IPS-18c (cell line): ENCODE data around the gene ABHD5.
"Not testable (repeated sequence)": the region's sequence is repeated elsewhere in the genome, so short reads cannot be mapped to it uniquely, and the experiment has no call there.

Experiments
- H3K4me3 ChIP-seq: 2 replicates; pipeline ENCODE4 v1.7.0; 2013; ENCODE audit warnings: low read depth, mild to moderate bottlenecking, low read length, moderate library complexity; ENCODE audit not compliant: insufficient read depth
- H3K9me3 ChIP-seq: one replicate; pipeline ENCODE4 v1.6.1; 2013; ENCODE audit warnings: mild to moderate bottlenecking, low read length, moderate library complexity; ENCODE audit not compliant: control insufficient read depth, insufficient read depth

The ABHD5 gene

DNA sequence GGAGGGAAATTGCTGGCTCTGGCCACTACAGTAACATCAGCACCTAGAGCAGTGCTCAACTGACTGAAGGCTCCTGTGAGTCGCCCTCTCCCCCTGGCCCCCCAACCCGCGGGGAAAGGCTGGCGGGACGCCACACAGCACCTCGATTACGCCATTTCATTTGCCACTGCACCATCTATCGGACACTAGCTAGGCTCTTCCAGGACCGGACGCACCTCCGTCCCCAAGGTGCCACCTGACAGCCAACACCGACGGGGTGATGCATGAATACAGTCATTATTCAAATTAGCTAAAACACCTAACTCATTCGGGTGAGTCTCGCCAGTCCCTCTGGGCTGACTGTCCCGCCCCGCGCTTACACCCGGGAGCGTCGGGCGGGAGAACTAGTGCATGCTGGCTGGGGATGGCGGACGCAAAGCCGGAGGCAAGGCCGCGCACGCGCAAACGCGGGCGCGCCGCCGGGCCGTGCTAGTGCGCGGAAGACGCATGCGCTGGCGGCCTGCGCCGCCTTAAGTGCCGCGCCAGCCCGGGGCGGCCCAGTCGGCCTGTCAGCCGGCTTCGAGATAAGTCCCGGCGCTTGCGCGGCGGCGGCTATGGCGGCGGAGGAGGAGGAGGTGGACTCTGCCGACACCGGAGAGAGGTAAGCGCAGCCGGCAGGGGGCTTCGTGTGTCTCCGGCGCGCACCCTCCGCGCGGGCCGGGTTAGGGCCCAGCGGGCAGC lies at the start of gene ABHD5:
Gene ABHD5, plus strand, starts transcription at position 539 of the 720 bp plus-strand sequence. Its CDS starts 55 bp downstream, at position 594.
- Histone ChIP-seq H3K4me3 (peak within 1 kb of the TSS; percentile 77), H3K9me3 (no peaks in the 10 kb centered on the region)

DNA sequence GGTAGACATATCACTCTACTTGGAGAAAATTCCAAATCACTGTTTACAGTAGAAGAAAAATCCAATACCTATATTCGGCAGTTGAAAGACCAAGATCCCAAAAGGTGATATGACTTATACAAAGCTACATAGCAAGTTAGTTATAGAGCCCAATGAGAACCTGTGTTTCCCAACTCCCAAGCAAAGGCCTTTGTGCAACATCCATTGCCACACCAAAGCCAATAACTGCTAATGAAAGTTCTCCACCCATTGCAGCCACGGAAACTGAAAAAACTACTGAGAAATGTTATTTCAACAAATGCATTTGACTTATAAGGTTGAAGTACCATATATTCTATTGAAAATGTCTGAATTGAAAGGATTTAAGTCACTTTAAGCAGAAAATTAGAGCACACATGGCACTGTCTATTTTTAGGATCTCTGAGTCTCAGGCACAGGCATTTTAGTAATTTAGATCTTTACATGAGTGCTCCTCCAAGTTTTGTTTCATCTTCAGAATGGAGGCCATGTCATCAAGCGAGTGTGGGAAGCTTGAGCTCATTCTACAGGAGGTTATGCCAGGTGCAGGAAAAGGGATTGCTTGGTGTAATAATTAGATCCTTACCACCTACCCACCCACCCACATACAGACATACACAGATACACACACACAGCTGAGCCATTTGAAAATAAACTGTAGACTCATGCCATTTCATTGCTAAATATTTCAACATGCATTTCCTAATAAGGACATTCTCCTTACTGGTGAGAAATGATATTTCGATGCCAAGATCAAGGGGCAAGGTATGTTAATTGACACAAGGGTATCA lies 49.2 kb upstream of the ABHD5 start:
- no peaks in the 10 kb centered on the region for H3K9me3 ChIP-seq
- no peak overlapping the region for H3K4me3 ChIP-seq

DNA sequence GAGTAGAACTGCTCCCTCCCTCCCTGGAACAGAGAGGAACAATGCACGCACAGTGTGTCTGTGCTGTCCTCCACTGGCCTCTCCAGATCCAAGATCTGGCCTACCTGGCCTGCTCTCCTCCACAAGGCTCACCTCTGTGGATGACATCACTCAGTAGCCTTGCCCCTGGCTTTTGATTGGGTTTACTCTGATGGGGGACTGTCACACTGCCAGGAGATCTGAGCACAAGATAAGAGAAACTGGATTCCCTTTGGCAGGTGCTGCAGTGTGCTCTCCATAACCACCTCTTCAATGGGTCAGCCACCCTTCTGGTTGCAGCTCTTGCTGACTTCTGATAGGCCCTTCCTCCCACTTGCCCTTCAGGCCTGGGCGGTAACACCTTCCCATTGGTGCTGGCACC lies 46.3 kb upstream of the ABHD5 start:
- Histone ChIP-seq H3K9me3 (no peaks in the 10 kb centered on the region), H3K4me3 (no peak overlapping the region)

DNA sequence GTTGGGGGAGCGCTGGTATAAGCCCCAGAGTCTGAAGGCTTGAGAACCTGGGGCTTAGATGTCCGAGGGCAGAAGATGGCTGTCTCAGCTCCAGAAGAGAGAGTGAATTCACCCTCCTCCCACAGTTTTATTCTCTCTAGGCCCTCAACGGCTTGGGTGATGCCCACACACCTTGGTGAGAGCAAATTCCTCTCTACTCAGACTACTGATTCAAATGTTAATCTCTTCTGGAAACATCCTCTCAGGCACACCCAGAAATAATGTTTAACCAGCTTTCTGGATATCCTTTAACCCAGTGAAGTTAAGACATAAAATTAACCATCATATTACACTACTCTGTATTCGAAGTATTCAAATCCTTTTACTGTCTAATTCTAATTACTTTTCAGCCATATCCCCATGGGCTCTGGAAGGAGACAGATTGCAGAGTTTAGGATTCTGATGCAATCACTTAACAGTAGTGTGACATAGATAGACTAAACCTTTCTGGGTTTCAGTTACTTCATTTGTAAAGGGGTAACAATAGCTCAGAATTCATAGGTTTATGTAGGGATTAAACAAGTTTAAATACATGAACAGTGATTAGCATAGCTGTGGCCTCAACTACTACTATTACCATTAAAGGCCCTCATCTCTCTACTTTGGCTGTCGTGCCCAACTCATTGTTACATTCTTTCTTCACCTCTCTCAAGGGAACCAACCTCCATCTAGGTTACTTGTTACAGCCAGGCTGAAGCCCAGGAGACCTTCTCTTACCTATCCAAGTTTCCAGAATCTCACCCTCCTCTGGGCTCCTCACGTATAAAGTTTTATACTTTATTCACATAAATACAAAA lies 43.2 kb upstream of the ABHD5 start:
- no peak overlapping the region for H3K4me3 ChIP-seq
- no peaks in the 10 kb centered on the region for H3K9me3 ChIP-seq

DNA sequence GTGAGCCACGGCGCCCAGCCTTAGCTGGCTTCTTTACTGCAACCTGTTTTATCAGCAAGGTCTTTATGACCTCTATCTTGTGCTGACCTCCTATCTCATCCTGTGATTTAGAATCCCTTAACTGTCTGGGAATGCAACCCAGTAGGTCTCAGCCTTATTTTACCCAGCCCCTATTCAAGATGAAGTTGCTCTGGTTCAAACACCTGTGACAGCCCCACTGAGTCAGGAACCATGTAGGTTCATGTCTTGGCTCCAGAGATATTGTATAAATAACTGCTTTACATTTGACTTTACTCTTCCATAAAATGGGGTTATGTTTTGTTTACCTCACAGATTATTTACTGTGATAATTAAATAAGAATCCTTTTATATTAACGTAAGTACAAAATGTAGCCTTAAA lies 41.8 kb upstream of the ABHD5 start:
- no peaks in the 10 kb centered on the region for H3K9me3 ChIP-seq
- no peak overlapping the region for H3K4me3 ChIP-seq

DNA sequence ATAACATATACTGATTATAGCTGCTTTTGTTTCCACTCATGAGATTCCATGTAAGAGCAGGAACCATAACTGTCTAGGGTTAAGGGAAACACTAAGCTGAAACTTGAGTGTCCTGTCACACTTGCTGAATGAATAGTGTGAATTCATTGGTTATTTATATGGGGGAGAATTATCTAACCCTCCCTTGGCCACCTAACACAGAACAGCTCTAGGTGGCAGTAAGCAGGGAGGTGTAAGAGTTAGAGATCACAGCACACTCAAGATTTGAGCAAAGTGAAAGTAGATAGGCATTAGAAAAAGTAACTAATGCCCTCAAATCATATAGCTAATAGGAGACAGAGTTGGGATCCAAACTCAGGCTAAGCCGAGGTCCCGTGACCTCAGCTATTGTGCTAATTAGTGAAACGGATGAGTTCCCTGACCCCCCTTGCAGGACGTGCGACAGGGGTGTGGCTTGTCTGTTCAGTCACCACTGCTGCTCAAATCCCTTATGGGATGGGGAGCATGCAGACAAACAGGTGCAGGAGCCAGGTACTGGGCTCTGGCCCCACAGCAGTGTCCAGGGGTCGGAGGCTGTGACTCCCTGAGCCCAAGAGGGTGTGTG lies 41.3 kb upstream of the ABHD5 start:
- no peak overlapping the region for H3K4me3 ChIP-seq
- H3K9me3 ChIP-seq = no peaks in the 10 kb centered on the region

DNA sequence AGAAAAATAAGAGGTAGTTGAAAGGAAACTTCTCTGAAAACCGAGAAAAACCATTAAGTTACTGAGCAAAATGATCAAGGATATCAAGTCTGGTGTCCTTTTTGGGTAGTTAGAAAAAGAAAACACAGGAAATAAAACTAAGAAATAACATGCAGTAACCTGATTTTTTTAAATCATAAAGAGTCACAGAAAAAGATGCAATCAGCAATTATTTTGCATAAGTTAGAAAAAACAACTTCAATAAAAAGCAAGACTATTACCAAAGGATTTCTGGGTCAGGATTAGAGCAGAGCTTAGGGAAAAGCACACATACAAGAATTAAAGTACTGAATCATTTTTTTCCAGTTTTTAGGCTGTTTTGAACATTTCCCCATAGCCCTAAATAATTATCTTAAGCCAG lies 40.4 kb upstream of the ABHD5 start:
- Histone ChIP-seq H3K4me3 (no peak overlapping the region), H3K9me3 (no peaks in the 10 kb centered on the region)

DNA sequence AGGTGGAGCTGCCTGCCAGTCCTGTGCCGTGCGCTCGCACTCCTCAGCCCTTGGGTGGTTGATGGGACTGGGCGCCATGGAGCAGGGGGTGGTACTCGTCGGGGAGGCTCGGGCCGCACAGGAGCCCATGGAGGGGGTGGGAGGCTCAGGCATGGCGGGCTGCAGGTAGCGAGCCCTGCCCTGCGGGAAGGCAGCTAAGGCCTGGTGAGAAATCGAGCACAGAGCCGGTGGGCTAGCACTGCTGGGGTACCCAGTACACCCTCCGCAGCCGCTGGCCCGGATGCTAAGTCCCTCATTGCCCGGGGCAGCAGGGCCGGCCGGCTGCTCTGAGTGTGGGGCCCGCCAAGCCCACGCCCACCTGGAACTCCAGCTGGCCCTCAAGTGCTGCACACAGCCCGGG lies 34.3 kb upstream of the ABHD5 start:
- H3K9me3 ChIP-seq, H3K4me3 ChIP-seq: not testable (repeated sequence)

DNA sequence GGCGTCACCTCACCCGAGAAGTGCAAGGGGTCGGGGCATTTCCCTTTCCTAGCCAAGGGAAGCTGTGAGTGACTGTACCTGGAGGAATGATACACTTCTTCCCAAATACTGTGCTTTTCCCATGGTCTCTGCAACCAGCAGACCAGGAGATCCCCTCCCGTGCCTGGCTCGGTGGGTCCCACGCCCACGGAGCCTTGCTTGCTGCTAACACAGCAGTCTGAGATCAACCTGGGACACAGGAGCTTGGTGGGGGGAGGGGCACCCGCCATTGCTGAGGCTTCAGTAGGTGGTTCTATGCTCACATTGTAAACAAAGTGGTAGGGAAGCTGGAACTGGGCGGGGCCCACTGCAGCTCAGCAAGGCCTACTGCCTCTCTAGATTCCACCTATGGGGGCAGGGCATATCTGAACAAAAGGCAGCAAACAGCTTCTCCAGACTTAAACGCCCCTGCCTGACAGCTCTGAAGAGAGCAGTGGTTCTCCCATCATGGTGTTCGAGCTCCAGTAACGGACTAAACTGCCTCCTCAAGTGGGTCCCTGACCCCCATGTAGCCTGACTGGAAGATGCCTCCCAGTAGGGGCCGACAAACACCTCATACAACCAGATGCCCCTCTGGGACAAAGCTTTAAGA lies 31.4 kb upstream of the ABHD5 start:
- H3K4me3 ChIP-seq = no peak overlapping the region
- no peaks in the 10 kb centered on the region for H3K9me3 ChIP-seq

DNA sequence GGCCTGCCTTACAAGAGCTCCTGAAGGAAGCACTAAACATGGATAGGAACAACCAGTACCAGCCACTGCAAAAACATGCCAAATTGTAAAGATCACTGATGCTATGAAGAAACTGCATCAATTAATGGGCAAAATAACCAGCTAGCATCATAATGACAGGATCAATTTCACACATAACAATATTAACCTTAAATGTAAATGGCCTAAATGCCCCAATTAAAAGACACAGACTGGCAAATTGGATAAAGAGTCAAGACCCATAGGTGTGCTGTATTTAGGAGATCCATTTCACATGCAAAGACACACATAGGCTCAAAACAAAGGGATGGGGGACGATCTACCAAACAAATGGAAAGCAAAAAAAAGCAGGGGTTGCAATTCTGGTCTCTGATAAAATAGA lies 29.4 kb upstream of the ABHD5 start:
- not testable (repeated sequence) for H3K9me3 ChIP-seq

DNA sequence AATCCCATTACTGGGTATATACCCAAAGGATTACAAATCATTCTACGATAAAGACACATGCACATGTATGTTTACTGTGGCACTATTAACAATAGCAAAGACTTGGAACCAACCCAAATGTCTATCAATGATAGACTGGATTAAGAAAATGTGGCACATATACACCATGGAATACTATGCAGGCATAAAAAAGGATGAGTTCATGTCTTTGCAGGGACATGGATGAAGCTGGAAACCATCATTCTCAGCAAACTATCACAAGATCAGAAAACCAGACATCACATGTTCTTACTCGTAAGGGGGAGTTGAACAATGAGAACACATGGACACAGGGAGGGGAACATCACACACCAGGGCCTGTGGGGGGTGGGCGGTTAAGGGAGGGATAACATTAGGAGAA lies 25.7 kb upstream of the ABHD5 start:
- H3K4me3 ChIP-seq, H3K9me3 ChIP-seq: not testable (repeated sequence)

More for the DNA sequence above, 29.4 kb upstream of the ABHD5 start:
- not testable (repeated sequence) for H3K4me3 ChIP-seq

DNA sequence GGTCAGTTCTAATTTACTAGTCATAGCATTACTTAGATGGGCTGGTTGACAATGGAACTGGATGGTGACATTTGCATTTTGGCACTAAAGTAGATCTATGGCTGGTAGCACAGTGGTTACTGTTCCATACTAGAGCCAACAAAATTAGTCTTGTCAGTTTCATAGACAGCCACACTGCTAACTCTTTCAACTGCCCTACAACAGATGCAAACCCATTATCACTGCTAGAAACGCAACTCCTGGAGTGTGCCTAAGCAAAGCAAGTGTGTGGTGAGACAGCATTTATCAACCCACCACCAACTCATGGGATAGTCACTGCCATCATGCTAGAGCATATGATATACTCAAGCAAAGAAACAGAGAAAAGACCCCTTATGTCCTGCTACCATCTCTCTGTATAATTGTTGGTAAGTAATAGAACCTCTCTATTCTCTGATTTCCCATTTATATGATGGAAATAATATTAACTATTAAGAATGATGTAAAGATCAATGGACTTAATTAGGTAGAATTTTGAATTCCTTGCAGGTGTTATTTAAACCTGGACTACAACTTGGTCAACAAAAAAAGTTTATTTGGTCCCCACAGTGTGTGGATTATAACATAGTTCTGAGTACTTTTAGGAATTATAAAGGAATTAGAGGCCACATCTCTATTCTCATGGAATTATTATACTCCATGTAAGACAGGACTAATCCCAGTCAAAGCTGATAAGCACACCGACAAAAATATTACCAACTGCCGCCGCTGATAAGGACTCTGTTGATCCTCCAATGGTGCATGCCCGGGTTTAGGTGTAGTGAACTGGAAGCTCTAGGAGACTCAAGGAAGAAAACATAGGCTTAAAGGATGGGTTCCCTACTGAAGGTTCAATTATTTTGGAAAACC lies 19.9 kb upstream of the ABHD5 start:
- Histone ChIP-seq H3K4me3 (no peak overlapping the region), H3K9me3 (no peaks in the 10 kb centered on the region)

DNA sequence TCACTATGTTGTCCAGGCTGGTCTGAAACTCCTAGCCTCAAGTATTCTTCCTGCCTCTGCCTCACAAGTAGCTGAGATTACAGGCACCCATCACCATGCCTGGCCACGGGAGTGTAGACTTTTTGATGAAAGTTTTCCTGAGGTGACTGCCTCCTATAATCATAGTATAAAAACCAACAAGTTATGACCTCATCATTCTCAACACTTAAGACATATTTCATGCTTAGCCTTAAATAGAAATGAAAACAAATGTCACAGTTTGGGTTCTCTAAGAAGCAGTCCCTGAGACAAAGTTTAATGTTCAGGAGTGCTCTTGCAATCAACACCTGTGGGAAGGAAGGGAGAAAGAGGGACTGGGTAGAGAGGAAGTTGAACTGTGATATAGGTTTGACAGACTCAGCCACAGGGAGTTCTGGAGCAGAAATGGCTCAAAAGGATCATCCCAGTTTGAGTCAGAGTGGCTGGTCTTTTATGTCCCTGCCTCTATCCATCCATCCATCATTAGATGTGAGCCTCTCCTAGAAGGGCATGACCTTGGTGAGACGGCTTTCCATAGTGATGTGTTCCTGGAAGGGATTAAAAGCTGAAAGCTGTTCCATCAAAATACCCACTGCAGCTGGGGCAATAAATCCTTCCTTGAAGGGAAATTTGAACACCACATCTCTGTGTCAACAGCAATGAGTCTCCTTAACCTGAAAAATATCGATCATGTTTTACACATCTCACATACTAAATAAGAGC lies 16.2 kb upstream of the ABHD5 start:
- Histone ChIP-seq H3K4me3 (no peak overlapping the region), H3K9me3 (no peaks in the 10 kb centered on the region)

DNA sequence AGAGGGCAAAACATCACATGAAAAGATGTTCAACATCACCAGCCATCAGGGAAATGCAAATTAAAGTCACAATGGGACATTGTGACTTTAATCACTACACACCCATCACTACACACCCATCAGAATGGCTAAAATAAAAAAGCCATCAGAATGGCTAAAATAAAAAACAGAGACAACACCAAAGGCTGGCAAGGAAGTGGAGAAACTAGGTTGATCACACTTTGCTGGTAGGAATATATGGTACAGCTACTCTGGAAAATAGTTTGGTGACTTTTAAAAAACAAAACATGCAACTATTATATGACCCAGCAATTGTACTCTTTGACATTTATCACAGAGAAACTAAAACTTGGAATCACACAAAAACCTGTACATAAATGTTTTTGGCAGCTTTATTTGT lies 15.1 kb upstream of the ABHD5 start:
- Histone ChIP-seq H3K9me3 (no peaks in the 10 kb centered on the region), H3K4me3 (no peak overlapping the region)

DNA sequence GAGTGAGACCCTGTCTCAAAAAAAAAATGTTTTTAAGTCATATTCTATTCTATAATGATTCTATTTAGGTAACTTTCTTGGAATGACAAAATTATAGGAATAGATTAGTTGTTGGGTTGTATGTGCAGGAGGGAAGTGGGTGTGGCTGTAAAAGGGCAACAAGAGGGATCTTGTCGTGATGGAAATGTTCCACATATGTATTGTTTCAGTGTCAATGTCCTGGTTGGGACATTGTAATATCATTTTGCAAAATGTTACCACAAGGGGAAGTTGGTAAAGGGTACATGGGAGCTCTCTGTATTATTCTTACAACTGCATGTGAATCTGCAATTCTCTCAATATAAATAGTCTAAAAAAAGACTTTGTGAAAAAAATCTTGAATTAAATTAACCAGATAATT lies 14.3 kb upstream of the ABHD5 start:
- H3K9me3 ChIP-seq = no peaks in the 10 kb centered on the region
- no peak overlapping the region for H3K4me3 ChIP-seq

DNA sequence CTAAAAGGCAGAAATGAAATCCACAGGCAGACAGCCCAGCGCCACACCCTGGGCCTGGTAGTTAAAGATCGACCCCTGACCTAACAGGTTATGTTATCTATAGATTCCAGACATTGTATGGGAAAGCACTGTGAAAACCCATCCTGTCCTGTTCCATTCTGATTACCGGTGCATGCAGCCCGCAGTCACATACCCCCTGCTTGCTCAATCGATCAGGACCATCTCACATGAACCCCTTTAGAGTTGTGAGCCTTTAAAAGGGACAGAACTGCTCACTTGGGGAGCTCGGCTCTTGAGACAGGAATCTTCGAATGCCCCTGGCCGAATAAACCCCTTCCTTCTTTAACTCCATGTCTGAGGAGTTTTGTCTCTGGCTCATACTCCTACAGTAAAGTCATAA lies 12.4 kb upstream of the ABHD5 start:
- H3K4me3 ChIP-seq, H3K9me3 ChIP-seq: not testable (repeated sequence)
